T follicular helper cell (primary cell): ENCODE data around the gene FAM174C.

Experiments used
- DNase-seq: peaks from one replicate; pipeline ENCODE4 v3.0.0-alpha.2; 2020; ENCODE audit warnings: low read depth

Gene FAM174C

GRCh38 chr19:1261798-1262622 lies 13.3 kb upstream of the FAM174C start:
- DNase-seq: no peak

GRCh38 chr19:1262623-1263123 lies 12.7 kb upstream of the FAM174C start:
- no peak for DNase-seq

GRCh38 chr19:1263188-1263587 lies 12.1 kb upstream of the FAM174C start:
- no peak for DNase-seq

- no peak for DNase-seq
Measured at GRCh38 chr19:1264801-1265614, 10.3 kb upstream of the FAM174C start.

- DNase-seq: no peak
Measured at GRCh38 chr19:1265615-1266128, 9.7 kb upstream of the FAM174C start.

- DNase-seq: peak; percentile 74
Measured at GRCh38 chr19:1266129-1266915, 9.0 kb upstream of the FAM174C start.

GRCh38 chr19:1266916-1267476 lies 8.3 kb upstream of the FAM174C start:
- DNase-seq: no peak

- DNase-seq: peak; percentile 55
Measured at GRCh38 chr19:1267477-1268225, 7.7 kb upstream of the FAM174C start.

GRCh38 chr19:1268226-1269064 lies 6.9 kb upstream of the FAM174C start:
- DNase-seq: no peak

GRCh38 chr19:1269065-1269477 lies 6.3 kb upstream of the FAM174C start, which contains the start of gene CIRBP:
Gene CIRBP (plus strand): TSS chr19:1269332. CDS start chr19:1270934, 1,602 bp downstream.
- peak; percentile 99 for DNase-seq

GRCh38 chr19:1269478-1270212 lies 5.7 kb upstream of the FAM174C start:
- DNase-seq: peak; percentile 80

GRCh38 chr19:1270213-1270853 lies 5.0 kb upstream of the FAM174C start:
- no peak for DNase-seq

GRCh38 chr19:1270854-1271527 lies 4.3 kb upstream of the FAM174C start:
- DNase-seq: no peak

- DNase-seq: no peak
Measured at GRCh38 chr19:1271528-1272422, 3.6 kb upstream of the FAM174C start.

- DNase-seq: no peak
Measured at GRCh38 chr19:1272423-1273262, 2.7 kb upstream of the FAM174C start.
